AG09319 (cell line): ENCODE measurements around the gene ESRRB.
A peak's percentile ranks its signal among the peaks of the same experiment; 100 is the strongest.

Experiments used
- DNase-seq: peaks from one replicate; pipeline ENCODE4 v3.0.0-alpha.2; 2010; ENCODE audit warnings: low read depth; ENCODE audit errors: extremely low read depth
- TF ChIP-seq, protein P1 (sequence below): IDR thresholded peaks from 2 replicates; pipeline ENCODE4 v1.5.1; 2011; ENCODE audit warnings: low read depth, mild to moderate bottlenecking, inconsistent platforms, low read length, moderate library complexity

Gene ESRRB

DNA sequence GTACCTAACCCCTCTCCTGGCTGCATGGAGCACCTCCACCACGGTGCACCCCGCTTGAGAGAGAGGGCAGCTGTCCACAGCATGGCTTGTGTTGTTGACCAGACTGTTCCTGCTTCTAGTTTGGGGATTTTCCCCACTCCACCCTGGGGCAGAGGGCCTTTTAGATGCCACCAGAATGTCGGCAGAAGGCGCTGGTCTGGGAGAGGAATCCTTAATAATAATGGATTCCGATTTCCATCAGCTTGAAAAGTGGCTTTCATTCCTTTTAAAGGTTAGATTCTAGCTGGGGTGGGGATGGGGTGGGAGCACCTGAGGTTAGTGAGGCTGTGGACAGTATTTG is 1.8 kb downstream of the ESRRB start:
- no peak for DNase-seq
- TF ChIP-seq, protein P1, sequence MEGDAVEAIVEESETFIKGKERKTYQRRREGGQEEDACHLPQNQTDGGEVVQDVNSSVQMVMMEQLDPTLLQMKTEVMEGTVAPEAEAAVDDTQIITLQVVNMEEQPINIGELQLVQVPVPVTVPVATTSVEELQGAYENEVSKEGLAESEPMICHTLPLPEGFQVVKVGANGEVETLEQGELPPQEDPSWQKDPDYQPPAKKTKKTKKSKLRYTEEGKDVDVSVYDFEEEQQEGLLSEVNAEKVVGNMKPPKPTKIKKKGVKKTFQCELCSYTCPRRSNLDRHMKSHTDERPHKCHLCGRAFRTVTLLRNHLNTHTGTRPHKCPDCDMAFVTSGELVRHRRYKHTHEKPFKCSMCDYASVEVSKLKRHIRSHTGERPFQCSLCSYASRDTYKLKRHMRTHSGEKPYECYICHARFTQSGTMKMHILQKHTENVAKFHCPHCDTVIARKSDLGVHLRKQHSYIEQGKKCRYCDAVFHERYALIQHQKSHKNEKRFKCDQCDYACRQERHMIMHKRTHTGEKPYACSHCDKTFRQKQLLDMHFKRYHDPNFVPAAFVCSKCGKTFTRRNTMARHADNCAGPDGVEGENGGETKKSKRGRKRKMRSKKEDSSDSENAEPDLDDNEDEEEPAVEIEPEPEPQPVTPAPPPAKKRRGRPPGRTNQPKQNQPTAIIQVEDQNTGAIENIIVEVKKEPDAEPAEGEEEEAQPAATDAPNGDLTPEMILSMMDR, result no peak

DNA sequence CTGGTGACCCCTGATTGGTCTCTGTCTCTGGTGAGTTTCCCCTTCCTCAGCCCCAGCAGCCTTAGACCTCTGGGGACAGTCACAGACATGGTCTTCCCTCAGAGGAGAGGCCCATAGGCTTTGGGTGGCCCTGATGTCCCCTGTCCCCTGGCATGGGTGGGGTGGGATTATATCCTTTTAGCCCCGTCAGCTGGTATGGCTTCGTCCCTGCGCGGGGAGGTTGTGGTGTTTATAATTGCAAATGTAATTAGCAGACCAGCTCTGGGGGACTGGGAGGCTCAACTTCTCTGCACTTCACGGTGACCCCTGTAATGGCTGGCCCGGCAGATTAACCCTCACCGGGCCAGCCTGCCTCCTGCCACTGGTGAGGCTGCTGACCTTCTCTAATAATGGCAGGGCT is 5.1 kb downstream of the ESRRB start:
- TF ChIP-seq, protein P1, result no peak

DNA sequence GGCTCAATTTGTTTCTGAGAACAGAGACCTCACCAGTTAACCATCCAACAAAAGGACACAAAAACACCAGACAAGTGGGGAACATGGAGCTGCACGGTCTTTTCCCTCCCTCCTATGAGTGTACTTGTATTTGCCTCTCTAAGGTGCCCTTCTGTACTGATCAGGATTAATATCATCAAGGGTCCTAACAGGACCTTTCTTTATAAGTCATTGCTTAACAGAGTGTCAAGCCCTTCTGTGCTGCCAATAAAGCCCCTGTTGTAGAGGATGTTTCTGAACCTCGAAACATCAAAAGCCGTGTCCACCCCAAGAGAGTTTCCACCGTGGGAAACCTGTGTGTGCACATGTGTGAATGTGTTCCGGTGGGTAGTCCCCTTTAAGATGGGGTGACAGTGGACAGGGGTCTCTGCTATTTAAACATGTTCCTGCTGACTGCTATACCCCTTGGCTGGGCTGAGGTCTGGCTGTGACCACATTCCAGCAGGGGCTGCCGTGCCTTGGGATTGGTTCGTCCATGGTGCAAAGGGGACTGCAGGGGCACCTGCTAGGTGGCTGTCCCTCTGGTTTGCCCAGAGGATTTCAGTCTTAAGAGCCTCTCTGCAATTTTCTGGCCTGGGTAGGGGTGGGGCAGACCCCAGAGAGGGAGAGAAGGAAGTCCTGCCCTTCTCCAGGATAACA is 6.0 kb downstream of the ESRRB start:
- TF ChIP-seq, protein P1, result no peak
- DNase-seq, result no peak

More for the DNA sequence above, 5.1 kb downstream of the ESRRB start:
- no peak for DNase-seq

DNA sequence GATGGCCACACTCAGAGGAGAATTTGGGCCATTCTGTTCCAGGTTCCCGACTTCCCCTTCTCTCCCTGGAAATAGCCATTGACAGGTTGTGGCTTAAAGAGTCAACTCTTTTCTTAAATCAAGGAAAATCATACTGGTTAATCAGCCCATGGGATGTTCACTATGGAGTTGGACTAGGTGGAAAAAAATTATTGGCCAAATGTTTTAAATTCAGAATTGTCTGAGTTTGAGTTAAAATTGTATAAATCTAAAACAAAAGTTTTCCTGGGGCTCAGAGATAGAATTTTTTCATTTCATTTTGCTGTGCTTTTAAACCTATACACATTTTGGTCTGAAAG is 6.5 kb downstream of the ESRRB start:
- DNase-seq, result no peak
- TF ChIP-seq, protein P1, result no peak

DNA sequence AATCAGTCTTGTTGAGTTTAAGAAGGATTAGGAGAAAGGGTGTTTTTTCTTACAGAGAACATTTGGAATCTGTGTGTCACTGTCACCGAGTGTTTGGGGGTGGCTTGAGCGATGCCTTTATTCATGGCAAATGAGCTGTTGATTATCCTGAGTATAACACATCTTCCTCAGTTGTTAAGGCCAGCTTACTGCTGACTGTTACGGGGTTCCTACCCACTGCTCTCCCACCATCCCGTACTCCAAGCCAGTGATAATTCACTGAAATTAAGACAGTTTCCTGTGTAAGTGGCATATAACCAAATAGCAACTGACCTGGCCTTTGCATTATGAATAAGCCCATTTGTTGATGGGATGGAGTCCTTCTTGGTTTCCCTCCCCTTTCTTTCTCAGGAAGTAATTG is 9.5 kb downstream of the ESRRB start:
- no peak for DNase-seq
- TF ChIP-seq, protein P1, result no peak

DNA sequence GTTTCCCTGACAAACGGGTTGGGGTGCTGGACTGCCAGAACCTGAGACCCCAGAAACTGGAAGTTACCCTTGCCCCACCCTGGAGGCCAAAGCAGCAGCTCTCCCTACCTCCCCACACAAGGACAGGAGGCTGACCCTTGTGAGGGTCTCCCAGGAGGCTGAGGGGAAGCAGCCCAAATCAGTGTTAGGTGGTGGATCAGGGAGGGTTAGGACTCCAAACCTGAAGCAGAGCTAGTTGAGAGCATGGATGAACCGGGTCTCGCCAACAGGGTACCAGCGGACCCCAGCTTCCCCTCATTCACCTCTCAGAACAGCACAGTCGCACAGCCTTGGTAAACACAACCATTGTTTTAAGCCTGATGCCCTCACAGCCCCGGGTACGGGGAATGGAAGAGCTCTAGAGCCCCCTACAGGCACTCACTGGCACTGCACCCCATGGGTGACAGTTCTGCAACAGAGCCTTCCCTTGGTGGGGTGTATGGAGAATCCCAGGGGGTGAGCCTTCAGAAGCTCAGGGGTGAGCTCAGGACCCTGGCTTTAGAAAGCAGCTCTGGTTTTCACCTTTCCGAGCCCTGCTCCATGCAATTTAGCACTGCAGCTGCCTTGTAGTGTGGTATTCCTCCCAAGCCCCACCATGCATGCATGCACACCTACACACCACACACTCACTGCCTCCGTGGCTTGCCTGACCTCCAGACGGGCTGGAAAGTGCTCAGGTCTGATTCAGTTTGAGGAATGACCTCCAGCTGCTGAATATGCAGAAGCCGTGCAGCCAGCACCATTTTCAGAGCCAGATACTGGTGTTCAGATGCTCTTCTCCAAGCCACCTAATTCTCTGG is 11.2 kb downstream of the ESRRB start:
- TF ChIP-seq, protein P1, result peak; percentile 100
- peak; percentile 20 for DNase-seq

DNA sequence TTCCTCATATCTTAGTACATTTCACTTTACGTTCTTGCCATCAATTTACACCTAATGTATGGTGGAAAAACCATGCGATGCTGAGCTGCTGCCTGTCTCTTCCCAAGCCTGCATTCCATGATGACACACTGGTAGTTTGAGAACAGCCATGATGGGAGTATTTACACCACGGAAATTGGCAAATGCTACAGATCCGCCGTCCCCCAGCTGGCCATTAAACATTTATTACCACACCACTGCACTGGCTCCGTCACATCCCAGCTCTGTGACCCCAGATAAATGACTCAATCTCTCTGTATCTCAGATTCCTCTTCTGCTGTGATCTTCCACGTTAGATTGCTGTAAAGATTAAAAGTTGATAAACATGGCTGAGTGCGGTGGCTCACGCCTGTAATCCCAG is 13.9 kb downstream of the ESRRB start:
- no peak for DNase-seq
- TF ChIP-seq, protein P1, result no peak
